ENCODE results near the gene DNAH2. TPM values are rescaled to one million over a fixed set of nuclear protein-coding genes. Genes with fewer than 3 reads are reported as not detected.
A peak's percentile ranks its signal among the peaks of the same experiment; 100 is the strongest.

The DNAH2 gene
- total and polyA plus RNA-seq, 9 of the 15 experiments (the other 6 are each of a cell fraction or from before 2014, with no cell fraction given): 0.03 TPM; not detected in 8

DNA sequence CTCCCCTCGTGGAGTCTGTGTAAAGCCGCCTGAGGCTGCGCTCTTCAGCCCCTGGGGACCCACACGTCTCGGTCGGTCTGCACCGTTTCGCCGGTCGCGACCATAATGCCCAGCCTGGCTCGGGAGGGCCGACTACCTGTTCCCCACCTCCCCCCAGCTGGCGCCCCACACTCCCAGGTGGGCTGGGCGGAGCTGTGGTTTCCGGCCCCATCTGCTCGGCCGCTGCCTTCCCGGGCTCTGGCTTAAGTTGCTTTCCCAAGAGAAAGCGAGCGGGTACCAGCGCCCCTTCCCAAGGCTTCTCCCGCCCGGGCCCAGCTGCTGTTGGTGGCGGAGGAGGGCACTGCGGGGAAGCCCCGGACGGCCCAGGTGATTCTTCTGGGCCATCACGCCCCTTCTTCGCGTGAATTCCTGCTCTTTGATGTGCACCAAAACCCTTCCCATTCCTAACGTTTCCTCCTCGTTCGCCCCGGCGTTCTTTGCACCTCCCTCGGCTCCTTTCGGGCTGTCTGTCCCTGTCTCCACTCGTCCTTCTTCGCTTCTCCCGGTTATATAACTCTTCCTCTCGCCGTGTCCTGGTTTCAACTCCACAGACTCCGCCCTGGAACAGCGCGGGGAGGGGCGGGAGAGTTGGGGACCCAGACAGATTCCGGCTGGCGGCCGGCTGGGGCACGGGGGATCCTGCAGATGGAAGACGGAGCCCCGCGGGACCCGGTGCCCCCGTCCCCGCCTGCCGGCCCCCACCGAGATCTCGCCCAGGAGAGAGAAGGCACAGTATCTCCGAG lies 118.5 kb downstream of the DNAH2 start (continued):
- TF ChIP-seq, protein P1, sequence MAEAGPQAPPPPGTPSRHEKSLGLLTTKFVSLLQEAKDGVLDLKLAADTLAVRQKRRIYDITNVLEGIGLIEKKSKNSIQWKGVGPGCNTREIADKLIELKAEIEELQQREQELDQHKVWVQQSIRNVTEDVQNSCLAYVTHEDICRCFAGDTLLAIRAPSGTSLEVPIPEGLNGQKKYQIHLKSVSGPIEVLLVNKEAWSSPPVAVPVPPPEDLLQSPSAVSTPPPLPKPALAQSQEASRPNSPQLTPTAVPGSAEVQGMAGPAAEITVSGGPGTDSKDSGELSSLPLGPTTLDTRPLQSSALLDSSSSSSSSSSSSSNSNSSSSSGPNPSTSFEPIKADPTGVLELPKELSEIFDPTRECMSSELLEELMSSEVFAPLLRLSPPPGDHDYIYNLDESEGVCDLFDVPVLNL (CRISPR knock-in tag; IDR thresholded peaks at IDR 0.05; ENCODE audit: low read depth): no peak
- no peak for TF ChIP-seq ZNF274 (IDR thresholded peaks at IDR 0.05; ENCODE audit: borderline replicate concordance, low read depth, low read length)
- TF ChIP-seq ZNF77 (CRISPR knock-in tag; IDR thresholded peaks at IDR 0.05): no peak
- TF ChIP-seq JUN (IDR thresholded peaks at IDR 0.05; ENCODE audit: borderline replicate concordance, low read depth, low read length): no peak
- 0 out of 2 replicates have a peak, but pooled peaks have one; percentile 24 for TF ChIP-seq JUN (CRISPR knock-in tag; IDR thresholded peaks at IDR 0.05; ENCODE audit: borderline replicate concordance)
- no peak for TF ChIP-seq SIN3B (IDR thresholded peaks at IDR 0.05; ENCODE audit: low read depth)
- TF ChIP-seq SNIP1 (IDR thresholded peaks at IDR 0.05; ENCODE audit: low read depth): no peak
- TF ChIP-seq, protein P2, sequence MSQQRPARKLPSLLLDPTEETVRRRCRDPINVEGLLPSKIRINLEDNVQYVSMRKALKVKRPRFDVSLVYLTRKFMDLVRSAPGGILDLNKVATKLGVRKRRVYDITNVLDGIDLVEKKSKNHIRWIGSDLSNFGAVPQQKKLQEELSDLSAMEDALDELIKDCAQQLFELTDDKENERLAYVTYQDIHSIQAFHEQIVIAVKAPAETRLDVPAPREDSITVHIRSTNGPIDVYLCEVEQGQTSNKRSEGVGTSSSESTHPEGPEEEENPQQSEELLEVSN (IDR thresholded peaks at IDR 0.05; ENCODE audit: borderline replicate concordance in 1 of 2, extremely low read depth in 1 of 2, insufficient read depth in 1 of 2, insufficient read length in 1 of 2, low read depth in 1 of 2, low read length in 1 of 2, poor library complexity in 1 of 2, severe bottlenecking in 1 of 2): peak in 1 of 2 experiments; percentile 5
- TF ChIP-seq, protein P3, sequence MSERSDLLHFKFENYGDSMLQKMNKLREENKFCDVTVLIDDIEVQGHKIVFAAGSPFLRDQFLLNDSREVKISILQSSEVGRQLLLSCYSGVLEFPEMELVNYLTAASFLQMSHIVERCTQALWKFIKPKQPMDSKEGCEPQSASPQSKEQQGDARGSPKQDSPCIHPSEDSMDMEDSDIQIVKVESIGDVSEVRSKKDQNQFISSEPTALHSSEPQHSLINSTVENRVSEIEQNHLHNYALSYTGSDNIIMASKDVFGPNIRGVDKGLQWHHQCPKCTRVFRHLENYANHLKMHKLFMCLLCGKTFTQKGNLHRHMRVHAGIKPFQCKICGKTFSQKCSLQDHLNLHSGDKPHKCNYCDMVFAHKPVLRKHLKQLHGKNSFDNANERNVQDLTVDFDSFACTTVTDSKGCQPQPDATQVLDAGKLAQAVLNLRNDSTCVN (CRISPR knock-in tag; IDR thresholded peaks at IDR 0.05): no peak
- no peak for TF ChIP-seq KAT7 (CRISPR knock-in tag; IDR thresholded peaks at IDR 0.05; ENCODE audit: borderline replicate concordance)
- no peak for TF ChIP-seq ZSCAN29 (IDR thresholded peaks at IDR 0.05)
- TF ChIP-seq MAFK (IDR thresholded peaks at IDR 0.05; ENCODE audit: low read length): no peak
- TF ChIP-seq, protein P4, sequence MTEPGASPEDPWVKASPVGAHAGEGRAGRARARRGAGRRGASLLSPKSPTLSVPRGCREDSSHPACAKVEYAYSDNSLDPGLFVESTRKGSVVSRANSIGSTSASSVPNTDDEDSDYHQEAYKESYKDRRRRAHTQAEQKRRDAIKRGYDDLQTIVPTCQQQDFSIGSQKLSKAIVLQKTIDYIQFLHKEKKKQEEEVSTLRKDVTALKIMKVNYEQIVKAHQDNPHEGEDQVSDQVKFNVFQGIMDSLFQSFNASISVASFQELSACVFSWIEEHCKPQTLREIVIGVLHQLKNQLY (CRISPR knock-in tag; conservative IDR thresholded peaks at IDR 0.05): no peak
- TF ChIP-seq BMI1 (IDR thresholded peaks at IDR 0.05; ENCODE audit: low read length): no peak
- TF ChIP-seq RFX1 (IDR thresholded peaks at IDR 0.05): no peak
- TF ChIP-seq ZNF23 (CRISPR knock-in tag; IDR thresholded peaks at IDR 0.05): no peak
- TF ChIP-seq SUPT5H (IDR thresholded peaks at IDR 0.05): peak; percentile 14; the same call in 1 of the 2 replicates
- no peak for TF ChIP-seq ZNF436 (CRISPR knock-in tag; IDR thresholded peaks at IDR 0.05)
- TF ChIP-seq, protein P5, sequence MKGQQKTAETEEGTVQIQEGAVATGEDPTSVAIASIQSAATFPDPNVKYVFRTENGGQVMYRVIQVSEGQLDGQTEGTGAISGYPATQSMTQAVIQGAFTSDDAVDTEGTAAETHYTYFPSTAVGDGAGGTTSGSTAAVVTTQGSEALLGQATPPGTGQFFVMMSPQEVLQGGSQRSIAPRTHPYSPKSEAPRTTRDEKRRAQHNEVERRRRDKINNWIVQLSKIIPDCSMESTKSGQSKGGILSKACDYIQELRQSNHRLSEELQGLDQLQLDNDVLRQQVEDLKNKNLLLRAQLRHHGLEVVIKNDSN (CRISPR knock-in tag; IDR thresholded peaks at IDR 0.05): no peak
- TF ChIP-seq CBFA2T2 (conservative IDR thresholded peaks at IDR 0.05): no peak
- TF ChIP-seq ERF (CRISPR knock-in tag; IDR thresholded peaks at IDR 0.05): no peak
- no peak for TF ChIP-seq TAF1 (IDR thresholded peaks at IDR 0.05; ENCODE audit: control insufficient read depth, extremely low read depth, insufficient read depth, low read length, severe bottlenecking)
- TF ChIP-seq, protein P6, sequence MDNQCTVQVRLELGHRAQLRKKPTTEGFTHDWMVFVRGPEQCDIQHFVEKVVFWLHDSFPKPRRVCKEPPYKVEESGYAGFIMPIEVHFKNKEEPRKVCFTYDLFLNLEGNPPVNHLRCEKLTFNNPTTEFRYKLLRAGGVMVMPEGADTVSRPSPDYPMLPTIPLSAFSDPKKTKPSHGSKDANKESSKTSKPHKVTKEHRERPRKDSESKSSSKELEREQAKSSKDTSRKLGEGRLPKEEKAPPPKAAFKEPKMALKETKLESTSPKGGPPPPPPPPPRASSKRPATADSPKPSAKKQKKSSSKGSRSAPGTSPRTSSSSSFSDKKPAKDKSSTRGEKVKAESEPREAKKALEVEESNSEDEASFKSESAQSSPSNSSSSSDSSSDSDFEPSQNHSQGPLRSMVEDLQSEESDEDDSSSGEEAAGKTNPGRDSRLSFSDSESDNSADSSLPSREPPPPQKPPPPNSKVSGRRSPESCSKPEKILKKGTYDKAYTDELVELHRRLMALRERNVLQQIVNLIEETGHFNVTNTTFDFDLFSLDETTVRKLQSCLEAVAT (IDR thresholded peaks at IDR 0.05): no peak

Data from K562 (cell line).